NCI-H2227 treated with DMSO at 0.1 percent for 48 hours (cell line): Measurements from ENCODE around the gene ECI2.
A peak's percentile ranks its signal among the peaks of the same experiment; 100 is the strongest.
"Not testable (repeated sequence)": the region's sequence is repeated elsewhere in the genome, so short reads cannot be mapped to it uniquely, and the experiment has no call there.

Experiments used
- DNase-seq: peaks from one replicate; lab custom pipeline; 2025; lab: John Stamatoyannopoulos, UW

The ECI2 gene

DNA sequence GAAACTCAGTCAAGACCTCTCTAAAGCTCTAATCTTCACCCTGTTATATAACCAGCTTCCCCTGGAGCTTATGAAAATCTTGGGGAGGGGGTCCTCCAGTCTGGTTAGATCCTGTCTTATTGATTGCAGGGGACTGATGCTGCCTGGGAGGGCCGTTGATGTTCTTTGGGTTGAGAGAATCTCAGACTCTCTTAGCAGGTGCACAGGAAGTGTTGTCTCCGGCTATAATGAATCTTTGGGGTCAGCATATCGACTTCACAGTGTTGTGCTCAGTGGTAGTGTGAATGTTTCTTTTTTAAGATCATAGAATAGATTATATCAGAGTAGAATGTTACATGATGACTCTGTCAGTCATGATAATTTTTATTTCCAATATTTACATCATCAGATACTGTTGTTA, 2.8 kb upstream of the ECI2 start:
- DNase-seq, result no peak

DNA sequence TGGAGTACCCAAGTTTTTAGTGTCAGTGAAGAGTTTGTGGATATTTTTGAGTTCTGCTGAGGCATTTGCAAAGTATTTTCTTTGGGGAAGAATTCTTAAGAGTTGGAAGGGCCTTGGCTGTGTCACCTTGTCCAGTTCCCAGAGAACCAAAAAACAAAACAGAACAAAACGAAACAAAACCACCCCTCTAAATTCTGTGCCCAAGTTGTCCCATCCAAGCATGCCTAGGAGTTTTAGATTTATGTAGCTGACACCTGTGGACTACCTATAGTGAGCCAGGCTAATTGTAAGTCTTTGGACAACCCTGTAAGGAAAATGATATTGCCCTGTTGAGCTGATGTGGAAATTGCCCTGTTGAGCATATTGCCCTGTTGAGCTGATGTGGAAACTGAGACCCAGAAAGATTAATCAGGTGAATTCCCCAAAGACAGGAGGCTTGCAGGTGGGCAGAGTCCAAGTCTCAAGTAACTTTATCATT, 1.0 kb upstream of the ECI2 start:
- no peak for DNase-seq

DNA sequence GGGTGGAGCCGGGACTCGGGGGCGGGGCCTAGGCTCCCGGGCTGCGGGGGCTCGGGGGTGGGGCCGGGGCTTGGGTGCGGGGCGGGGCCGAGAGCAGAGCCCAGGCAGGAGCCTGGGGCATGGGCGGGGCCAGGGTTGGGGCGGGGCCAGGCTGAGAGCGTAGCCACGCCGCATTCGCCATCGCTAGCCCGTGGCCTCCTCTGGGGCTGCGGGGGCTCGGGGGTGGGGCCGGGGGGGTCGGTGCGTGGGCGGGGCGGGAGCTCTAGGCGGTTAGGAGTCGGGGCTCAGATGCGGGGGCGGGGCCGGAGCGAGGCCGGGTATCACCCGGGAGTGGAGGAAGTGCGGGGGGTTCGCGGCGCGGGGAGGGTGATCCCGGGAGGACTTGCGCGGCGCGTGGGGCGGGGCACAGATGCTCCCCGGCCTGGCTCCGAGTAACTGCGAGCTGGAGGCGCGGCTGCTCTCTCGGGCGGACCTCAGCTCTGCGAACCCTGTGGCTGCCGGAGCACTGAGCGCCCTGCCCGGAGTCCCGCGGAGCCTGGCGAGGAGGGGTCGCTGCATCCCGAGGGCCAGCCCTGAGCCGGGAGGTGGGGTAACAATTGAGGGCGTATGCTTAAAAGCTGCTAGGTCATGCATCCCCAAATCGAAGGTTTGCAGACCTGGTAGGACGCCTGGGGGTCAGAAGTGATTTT, 434 bp upstream of the ECI2 start:
- peak; percentile 93 for DNase-seq

DNA sequence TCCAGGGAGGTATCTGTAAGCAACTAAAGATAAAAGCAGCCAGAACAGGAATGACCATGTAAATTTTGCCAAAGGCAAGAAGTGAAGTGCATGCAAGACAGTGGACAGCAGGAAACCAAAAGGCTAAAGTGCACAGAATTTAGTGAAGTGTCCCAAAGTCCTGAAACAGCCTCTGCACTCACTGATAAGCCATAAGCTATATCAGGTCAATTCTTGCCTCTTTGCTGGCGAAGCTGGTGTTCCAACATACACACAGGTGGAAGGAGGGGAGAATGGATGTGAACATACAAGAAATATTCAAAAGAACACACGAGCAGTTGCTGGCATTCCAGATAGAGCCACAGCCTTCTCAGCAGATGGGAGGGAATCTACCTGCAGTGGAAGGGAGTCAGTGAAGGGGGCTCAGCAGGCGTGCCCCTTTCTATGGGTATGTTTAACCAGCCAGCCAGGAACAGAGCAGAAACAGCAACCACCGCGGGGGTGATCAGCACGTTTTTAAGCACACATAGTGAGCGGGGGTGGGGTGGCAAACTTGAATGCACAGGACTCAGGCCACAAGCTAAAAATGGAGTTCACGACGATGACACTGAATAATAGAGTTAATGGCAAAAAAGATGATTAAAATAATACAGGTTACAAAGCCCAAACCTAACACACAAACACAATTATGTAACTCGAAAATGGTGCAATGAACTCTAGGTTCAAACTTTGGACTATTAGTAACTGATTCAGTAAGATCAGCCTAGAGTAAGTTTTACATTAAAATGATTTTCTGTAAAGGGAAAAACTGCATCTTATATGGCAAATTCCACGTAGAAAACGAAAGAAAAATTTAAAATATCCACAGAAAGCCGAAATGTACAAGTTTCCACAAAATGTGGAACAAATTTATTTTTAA, 1.2 kb downstream of the ECI2 start:
- peak; percentile 9 for DNase-seq

DNA sequence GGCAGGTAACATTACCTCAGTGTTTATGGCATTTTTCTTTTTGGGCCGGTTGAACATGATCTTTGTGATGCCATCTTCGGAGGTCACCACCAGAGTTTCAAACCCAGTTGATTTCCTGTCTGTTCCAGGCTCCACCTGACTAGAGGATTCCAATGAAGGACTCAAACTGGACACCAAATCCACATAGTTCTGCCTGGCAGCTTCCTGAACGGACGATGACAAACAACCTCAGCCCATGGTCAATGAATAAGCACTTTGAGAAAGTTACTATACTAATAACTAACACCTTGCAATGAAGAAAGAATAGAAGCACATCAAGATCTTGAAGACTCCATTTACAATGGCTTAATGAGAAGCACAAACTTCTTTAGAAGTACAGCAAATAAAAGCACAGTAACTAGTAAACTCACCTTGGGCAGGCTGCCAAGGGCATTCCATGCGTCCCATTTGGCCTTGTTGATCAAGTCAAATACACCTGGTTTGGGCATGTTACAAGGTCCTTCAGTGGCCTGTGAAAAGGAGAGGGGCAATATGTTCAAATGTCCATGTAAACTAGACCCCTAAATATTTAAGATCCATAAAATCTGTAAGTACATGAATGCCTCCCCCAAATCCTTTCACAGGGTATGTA, 4.9 kb downstream of the ECI2 start:
- DNase-seq, result no peak

DNA sequence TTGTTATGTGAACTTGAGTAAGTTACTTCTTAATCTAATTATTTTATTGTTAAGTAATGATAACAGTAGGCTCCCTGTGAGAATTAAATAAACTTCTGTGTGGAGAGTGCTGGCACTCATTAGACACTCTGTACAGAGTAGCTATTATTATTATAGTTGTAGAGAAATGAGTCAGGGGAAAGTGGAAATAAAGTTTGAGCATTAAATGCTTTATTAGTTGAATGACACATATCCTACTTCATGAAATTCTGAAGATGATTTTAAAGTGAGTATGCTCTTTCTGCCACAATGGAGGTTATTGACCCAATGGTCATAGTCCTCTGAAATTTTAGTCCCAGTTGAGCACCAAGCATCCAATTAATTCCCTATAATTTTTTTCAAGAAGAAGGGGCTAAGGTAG, 5.9 kb downstream of the ECI2 start:
- DNase-seq, result no peak

DNA sequence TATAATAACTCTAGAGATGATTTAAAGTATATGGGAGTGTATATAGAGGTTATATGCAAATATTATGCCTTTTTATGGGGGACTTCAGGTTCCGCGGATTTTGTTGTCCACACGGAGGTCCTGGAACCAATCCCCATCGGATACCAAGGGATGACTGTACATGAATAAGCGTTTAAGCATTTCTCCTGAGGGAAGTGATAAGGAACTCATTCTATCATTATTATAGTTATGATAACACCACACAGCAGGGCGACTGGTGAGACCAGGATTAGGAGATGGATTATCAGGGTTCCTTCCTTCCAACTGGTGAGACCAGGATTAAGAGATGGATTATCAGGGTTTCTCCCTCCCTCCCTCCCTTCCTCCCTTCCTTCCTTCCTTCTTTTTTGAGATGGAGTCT, 6.6 kb downstream of the ECI2 start:
- no peak for DNase-seq

DNA sequence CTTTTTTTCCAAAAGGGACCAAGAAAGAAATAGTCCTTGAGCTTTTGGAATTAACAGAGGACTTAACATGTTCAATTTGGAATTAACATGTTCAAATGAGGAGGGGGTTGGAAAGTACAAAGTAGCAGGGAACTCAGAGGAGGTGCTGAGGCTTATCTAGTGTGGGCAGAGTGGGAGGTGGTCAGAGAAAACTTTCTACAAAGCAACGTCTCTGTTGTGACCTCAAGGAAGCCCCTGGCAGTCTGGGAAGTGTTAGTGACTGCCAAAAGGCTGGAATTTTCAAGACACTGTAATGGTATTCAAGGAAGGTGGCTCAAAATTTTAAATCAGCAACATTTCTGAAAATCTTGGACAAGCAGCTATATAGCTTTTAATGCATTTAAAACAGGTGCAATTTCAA, 7.3 kb downstream of the ECI2 start:
- no peak for DNase-seq

DNA sequence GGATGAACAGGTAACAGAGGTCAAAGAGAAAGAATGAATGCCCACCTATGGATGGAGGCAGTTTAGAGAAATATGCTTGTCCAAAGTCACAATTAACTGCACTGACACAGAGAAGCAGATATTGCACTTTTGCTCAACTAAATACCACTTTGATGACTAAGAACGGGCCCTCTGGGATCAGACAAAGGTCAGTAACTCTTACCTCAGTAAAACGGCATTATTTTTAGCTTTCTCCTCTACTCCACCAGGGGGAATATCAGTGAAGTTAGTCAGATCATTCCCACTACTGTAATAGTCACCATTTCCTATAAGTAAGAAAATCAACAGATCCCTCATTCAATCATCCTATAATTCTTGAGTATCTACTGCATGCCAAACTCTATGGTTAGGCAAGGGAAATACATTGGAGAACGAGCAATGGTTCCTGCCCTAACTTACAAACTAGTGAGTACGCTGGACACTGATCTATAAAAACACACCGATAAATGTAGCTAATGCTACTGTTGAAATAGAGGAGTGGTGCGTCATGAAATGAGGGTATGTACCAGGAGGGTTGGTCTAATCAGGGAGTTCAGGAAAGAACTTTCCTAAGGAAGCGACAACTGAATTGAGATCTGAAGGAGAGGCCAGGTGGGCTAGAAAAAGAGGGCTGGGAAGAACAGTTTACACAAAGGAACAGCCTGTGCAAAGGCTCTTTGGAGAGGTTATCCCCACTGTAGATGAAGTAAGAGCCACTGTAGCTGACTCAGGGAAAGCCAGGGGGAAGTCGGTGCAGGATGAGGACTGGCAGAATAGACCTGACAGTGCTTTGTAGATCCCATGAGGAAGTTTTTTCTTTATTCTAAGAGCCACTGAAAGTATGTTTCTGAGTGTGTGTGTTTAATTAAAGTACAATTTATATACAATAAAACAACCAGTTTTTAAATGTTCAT, 9.2 kb downstream of the ECI2 start:
- no peak for DNase-seq

DNA sequence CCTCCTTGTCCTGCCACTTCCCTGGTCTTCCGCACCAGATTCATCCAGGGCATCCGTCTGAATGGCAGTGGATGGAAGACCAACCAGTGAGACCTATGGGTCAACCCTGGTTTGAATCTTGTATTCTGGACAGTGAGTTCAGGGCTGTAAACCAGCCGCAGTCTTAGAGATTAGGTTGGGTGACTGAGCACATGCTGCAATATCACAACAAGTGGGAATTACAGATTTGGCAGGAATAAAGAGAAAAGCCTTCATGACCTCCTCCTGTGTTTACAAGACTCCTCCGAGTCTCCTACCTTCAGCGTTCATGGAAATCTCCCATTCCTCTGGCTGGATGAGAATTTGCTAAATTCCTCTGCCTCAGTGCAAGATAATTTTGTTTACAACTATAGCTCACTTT, 9.9 kb downstream of the ECI2 start:
- no peak for DNase-seq

DNA sequence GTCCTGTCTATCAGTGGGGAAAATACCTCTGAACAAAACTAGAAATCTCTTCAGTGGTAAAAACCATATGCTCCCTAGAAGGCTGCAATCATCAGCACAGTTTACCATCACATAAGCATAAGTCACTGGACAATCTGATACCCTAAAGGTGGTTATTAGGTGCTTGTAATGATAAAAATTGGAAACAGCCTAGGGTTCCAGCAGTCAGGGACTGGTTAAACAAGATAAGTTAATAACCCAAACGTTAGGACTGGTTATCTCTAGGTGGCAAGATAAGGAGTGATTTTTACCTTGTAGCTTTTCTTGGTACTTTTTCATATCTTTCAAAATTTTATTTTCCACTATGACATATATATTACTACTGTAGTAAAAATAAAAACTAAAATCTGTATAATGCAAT, 11.0 kb downstream of the ECI2 start:
- no peak for DNase-seq

DNA sequence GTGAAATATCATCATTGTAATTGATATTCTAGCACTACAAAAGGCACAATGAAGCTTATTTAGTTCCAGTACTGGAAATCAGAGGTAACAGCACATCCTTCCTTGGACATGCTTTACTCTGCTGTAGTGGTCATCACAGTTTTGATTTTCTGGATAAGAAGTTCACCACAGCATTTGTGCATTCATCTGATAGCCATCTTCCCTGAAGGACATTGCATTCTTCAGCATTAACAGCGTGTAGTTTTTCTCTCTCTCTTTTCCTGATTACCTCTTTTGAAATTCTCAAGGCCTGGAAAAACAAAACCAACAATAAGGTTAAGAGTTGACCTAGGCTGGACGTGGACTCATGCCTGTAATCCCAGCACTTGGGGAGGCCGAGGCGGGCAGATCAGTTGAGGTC, 19.6 kb downstream of the ECI2 start:
- no peak for DNase-seq

DNA sequence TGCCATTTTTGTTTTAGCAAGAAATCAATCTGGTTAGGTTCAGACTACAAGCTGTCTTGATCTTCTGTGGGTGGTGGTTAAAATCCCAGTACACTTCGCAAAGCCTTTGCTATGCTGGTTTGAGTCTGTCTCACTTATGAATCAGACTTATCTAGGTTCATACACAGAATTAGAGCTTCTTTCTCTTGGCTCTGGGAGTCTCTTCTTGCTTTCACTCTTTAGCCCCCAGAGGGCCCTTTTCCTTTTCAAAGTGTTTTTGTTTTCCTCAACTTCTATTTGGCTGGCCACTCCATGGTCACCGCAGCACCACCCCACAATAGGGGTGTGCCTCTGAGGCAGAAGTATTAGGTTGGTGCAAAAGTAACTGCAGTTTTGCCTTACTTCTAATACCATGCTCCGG, 21.3 kb downstream of the ECI2 start:
- no peak for DNase-seq

DNA sequence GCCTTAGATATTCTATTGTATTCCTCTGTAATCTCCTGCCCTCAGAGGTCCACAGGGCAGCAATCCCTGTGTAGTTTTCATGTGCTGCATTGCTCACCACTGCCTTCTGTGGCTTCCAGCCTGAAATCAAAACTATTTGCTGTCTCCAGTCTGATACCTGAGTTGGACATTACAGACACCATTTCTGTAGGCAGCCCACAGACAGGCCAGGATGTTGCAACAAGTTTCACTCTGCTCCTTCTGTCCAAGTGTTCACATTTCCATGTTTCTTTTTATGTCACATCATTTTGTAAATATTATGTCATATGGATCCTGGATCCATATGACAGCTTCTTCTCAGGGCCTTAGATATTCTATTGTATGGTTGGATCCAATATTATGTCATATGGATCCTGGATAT, 21.7 kb downstream of the ECI2 start:
- no peak for DNase-seq

DNA sequence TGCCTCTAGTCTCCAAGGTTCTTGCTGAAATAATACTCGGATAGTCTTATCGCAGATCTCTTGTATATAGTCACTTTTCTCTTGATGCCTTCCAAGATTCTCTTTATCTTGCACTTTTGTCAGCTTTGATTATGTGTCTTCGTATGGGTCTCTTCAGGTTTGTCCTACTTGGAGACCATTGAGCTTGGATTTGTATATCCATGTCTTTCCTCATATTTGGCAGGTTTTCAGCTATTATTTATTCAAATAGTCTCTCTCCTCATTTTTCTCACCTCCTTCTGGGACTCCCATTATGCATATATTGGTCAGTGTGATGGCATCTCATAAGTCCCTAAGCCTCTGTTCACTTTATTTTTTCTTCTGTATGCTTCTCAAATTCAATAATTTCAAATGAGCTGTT, 23.0 kb downstream of the ECI2 start:
- DNase-seq, result no peak

DNA sequence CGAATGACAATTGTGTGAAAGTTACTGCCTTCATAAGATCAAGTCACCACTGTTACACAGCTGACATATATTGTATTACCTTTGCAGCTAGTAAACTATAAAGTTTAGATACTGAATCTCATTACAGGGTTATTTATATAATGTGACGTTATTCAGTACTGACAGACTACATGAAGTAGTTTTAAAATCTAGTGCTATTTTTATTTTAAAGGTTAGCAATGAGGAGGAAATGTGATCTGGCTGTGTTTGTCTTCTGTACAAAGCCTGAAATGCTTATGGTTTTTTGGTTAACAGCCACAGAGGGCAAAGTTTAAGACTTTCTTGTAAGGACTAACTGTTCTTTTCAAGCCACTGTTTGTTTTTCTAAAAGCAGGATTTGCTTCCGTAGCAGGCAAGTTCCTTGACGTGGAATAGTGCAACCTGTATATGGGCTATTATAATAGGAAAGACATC, 26.0 kb downstream of the ECI2 start:
- DNase-seq, result not testable (repeated sequence)

DNA sequence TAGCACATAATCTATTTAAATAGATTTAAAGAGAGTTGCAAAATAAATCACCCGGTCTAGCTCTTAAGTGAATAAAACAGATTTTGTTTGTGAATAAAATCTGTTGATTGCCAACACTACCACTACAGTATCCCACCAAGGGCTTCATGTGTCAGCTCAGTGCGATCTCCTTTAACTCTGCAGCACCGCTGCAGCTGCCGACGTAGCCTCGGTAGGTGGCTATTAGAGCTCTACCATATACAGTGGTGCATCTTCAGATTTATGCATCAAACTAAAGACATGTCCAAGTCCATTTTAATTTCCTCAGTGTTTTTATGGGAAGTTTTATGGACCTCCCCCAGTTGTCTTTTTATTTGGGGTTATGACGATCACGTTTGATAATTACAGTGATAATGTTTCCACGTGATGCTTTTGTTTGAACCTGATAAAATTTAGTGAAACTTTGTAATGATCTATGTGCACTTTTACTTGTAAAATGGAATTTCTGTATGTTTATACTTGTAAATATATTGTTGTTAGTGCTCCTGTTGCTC, 26.7 kb downstream of the ECI2 start:
- no peak for DNase-seq

DNA sequence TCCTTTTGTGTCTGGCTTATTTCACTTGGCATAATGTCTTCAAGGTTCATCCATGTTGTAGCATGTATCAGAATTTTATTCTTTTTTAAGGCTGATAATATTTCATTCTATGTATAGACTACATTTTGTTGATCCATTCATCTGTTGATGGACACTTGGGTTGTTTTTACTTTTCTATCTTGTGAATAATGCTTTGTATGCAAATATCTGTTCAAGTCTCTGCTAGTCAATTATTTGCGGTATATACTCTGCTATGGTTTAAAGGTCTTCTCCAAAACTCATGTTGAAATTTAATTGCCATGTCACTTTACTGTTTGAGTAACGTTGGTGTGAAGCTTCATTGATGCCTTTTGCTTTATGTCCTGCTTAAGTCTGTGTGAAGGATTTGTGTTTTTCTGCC, 27.5 kb downstream of the ECI2 start:
- no peak for DNase-seq

DNA sequence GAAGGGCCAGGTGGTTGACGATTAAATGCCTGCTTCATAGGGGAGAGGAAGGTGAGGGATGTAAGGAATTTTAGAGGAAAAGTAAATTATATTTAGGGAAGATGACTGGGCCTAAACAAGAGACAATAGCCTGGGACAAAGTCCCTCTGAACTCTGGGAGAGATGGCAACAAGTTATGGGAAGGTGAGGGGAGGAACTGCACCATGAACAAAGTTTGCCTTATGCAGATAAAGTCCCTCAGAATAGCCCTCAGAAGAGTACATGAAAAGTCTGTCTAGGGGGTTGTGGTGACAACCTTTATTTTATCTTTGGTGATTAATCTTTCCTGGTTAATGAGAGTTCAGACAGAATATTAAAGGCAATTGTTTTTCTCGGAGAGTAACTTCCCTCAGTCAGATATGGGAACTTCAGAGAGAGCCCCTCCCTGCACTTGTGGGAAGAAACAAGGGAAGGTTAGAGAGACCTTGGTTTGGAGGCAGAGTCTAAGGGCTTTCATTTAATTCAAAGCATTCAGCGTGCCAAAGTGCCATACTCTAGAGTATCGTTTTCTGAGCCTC, 29.3 kb downstream of the ECI2 start:
- DNase-seq, result no peak

DNA sequence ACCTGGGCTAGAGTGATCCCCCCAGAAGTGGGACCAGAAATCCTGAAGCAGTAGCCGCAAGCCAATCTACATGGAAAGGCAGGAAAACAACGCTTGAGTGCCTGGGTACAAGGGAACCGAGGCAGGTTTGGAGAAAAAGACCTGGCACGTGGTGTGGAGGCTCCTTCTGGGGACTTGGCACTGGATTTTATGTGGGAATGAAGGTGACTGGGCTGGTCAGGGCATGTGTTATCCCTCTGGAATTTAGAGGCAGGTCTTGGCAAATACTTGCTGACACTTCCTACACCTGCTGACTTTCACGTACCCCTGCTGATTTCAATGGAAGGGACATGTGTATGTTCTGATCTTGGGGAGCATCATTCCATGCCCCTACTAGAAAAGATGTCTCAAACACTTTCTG, 31.4 kb downstream of the ECI2 start:
- no peak for DNase-seq

DNA sequence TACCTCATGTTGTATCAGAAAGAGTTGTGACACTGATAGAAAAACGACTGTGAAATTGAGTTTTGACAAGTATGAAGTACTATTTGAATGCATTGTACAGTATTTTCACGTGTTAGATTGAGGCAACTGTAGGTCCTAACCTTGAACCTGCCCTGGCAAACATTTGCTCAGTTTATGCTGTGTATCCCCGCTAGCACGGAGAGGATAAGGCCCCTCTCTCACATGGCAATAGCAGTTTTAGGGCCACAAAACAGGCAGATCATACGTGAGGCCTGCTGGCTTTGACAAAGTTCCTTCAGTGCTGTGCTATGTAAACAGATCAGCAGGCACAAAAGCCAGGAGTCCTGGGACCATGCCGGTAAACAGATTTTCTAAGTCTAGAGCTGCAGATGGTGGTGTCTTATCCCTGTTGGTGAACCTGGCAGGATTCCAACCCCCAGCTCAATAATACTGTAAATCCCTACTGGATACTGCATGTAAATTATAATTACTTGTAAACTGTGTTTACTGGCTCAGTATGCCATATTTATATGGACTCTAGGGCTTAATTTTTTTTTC, 32.6 kb downstream of the ECI2 start:
- peak; percentile 62 for DNase-seq
